Glomerular visceral epithelial cell (primary cell): ENCODE measurements around the gene ARHGAP30.
"Not testable (repeated sequence)": the region's sequence is repeated elsewhere in the genome, so short reads cannot be mapped to it uniquely, and the experiment has no call there.

ENCODE experiments used
- DNase-seq: peaks from one replicate; pipeline ENCODE4 v3.0.0-alpha.2; 2016; ENCODE audit errors: extremely low spot score

The ARHGAP30 gene

GRCh38 chr1:161039154-161039545 is 30.5 kb downstream of the ARHGAP30 start:
- no peak for DNase-seq

- DNase-seq: peak; percentile 71
Observed at GRCh38 chr1:161038523-161039153, 31.1 kb downstream of the ARHGAP30 start, which contains the start of gene TSTD1. Gene TSTD1 (minus strand): TSS chr1:161038964. CDS start chr1:161038889, 75 bp downstream.

- DNase-seq: no peak
Observed at GRCh38 chr1:161037661-161038522, 31.8 kb downstream of the ARHGAP30 start.

GRCh38 chr1:161033751-161034150 is 35.9 kb downstream of the ARHGAP30 start:
- no peak for DNase-seq

GRCh38 chr1:161032409-161032808 is 37.3 kb downstream of the ARHGAP30 start:
- no peak for DNase-seq

- DNase-seq: no peak
Observed at GRCh38 chr1:161031874-161032273, 37.8 kb downstream of the ARHGAP30 start.

- not testable (repeated sequence) for DNase-seq
Observed at GRCh38 chr1:161029466-161029865, 40.2 kb downstream of the ARHGAP30 start.

- DNase-seq: not testable (repeated sequence)
Observed at GRCh38 chr1:161026954-161027353, 42.7 kb downstream of the ARHGAP30 start.

- not testable (repeated sequence) for DNase-seq
Observed at GRCh38 chr1:161022432-161022831, 47.3 kb downstream of the ARHGAP30 start.

GRCh38 chr1:161021970-161022353 is 47.7 kb downstream of the ARHGAP30 start:
- no peak for DNase-seq

GRCh38 chr1:161021165-161021969 is 48.3 kb downstream of the ARHGAP30 start:
- peak; percentile 90 for DNase-seq

GRCh38 chr1:161020509-161021164 is 49.1 kb downstream of the ARHGAP30 start, which contains the start of gene F11R:
Gene F11R (minus strand): TSS chr1:161021152. CDS start chr1:161021073, 79 bp downstream.
- DNase-seq: peak; percentile 61

GRCh38 chr1:161019751-161020495 is 49.8 kb downstream of the ARHGAP30 start:
- DNase-seq: peak; percentile 29

GRCh38 chr1:161019111-161019660 is 50.5 kb downstream of the ARHGAP30 start:
- DNase-seq: not testable (repeated sequence)

- DNase-seq: no peak
Observed at GRCh38 chr1:161018631-161018930, 51.1 kb downstream of the ARHGAP30 start.

GRCh38 chr1:161017756-161018630 is 51.7 kb downstream of the ARHGAP30 start:
- DNase-seq: no peak

GRCh38 chr1:161017181-161017580 is 52.5 kb downstream of the ARHGAP30 start:
- not testable (repeated sequence) for DNase-seq

- not testable (repeated sequence) for DNase-seq
Observed at GRCh38 chr1:161016683-161017082, 53.0 kb downstream of the ARHGAP30 start.

- peak; percentile 80 for DNase-seq
Observed at GRCh38 chr1:161013488-161014230, 56.0 kb downstream of the ARHGAP30 start.
